ENCODE results near the gene C1orf115.
"Not testable (repeated sequence)": the region's sequence is repeated elsewhere in the genome, so short reads cannot be mapped to it uniquely, and the experiment has no call there.

Gene C1orf115

GRCh38 chr1:220694866-220695382 is 4.8 kb downstream of the C1orf115 start:
- no peak for DNase-seq (ENCODE audit: low spot score)

- no peak for DNase-seq (ENCODE audit: low spot score)
Measured at GRCh38 chr1:220695426-220695825, 5.3 kb downstream of the C1orf115 start.

DNA sequence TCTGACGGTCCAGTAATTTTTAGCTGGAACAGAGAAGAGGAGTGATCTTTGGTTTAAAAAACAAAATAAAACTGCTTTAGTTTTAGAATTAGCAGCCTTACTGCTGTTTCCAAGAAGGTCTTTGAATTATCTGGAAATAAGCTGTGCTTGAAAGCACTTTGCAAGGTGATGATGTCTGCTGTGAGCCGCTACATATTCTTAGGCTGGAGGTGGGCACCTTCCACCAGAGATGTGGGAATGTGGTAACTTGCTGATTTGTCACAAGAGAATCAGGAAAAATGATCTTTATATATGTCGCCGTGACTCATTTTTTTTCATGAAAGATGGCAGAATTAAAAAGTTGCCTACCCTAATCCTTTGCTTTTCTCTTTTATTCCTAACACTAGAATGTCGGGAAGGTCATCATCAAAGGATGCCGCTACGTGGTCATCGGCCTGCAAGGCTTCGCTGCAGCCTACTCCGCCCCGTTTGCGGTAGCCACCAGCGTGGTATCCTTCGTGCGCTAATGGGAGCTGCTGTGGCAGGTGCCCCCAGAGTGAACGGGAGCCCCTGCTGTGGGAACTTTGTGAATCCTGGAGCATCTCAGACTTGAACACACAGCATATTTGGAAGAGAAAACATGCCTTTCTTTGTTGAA is 6.2 kb downstream of the C1orf115 start:
- no peak for DNase-seq (ENCODE audit: low spot score)

DNA sequence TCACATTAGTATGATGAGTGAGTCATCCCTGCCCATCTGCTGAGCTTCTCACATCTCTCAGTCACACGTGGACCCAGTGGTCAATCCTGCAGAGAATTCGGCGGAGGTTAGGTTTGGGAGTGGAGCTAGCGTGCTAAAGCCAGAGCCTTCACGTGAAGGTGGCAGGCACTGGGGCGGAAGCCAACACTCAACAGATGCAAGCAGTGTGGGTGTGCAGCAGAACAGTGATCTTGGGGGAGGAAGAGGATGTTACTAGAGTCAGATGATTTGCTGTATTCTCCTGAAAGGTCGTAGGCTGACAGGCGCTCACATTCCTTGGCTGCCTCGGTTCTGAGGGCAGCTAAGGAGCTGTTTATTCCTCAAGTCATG is 6.7 kb downstream of the C1orf115 start:
- no peak for DNase-seq (ENCODE audit: low spot score)

DNA sequence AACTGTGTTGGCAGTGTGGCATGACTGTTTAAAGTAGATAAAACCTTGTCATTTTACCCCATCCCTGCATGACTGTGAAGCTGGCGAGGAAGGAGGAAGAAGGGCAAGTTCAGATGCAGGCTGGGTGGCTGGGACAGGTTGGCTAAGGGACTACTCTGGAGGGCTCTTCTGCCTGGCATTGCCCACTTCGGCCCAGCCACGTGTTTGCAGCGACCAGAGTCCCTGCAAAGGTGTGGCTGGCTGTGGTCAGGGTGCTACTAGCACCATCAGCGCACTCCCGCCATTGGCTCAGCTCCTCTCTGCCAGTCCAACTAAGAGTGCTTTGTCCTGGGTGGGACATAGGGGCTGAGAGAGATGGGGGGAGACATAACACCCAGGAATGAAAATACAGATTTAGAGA is 7.2 kb downstream of the C1orf115 start:
- DNase-seq (ENCODE audit: low spot score) = no peak

DNA sequence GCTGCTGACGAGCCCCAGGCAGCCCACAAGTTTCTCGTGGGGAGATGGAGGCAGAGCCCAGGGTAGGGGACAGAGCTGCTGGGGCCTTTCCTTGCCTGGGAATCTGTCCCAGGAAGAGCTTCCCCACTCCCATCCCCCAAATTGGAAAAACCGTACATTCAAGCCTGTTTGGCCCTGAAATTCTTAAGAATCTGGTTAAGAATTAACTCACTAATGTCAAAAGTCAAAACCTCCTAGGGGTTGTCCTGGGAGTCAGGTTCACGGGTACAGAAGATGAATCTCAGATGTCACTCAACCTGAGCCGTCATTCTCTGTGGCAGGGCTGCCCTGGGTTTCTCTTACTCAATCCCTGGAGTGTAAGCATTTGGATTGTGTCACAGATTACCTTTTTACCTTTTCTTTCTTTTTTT is 8.4 kb downstream of the C1orf115 start:
- no peak for DNase-seq (ENCODE audit: low spot score)

- DNase-seq (ENCODE audit: low spot score) = no peak
Measured at GRCh38 chr1:220699044-220699443, 8.9 kb downstream of the C1orf115 start.

DNA sequence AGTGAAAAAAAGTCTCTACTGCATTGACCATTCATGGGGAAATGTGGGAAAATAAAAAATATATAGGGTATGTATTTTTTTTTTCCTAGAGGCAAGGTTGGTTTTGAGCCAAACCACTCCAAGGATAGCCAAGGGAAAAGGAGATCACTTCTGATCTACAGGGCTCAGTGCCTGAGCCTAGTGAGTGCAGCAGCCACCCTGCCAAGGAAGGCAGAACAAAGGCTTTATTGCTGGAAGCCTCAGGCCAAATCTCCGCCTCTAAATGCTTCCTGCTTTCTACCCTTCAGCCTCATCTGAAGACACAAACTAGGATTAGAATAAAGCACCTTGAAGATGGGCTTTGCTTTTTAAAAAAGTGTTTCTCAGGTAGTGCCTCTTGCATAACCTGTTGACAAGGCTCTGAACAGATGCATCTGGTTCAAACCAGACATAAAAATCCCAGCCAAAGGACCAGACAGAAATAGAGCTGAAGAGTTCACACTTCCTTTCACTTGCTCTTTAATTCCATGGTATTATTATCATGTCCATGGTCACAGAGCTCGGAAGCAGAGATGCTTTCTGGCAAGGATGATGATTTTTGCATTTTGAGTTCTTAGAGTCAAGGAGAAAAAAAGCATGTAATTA is 10.5 kb downstream of the C1orf115 start:
- DNase-seq (ENCODE audit: low spot score) = no peak

DNA sequence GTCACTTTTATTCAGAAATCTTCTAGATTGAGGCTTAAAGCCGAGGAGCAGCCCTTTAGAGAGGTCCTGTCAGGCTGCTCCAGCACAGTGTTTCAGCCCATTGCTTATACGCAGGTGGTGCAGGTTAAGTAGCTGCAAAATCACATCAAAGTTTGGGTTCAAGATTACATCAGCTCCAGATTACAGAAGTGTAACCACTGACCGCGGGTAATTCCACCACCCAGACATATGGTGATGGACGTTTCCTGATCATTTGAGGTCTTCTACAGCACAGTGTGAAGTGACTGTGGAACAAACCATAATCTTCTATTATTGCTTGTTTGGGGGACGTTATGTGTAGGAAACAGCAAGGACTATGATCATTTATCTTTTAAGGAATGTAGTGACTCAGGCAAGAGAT is 11.8 kb downstream of the C1orf115 start:
- no peak for DNase-seq (ENCODE audit: low spot score)

GRCh38 chr1:220702733-220703270 is 12.6 kb downstream of the C1orf115 start:
- DNase-seq (ENCODE audit: low spot score) = no peak

DNA sequence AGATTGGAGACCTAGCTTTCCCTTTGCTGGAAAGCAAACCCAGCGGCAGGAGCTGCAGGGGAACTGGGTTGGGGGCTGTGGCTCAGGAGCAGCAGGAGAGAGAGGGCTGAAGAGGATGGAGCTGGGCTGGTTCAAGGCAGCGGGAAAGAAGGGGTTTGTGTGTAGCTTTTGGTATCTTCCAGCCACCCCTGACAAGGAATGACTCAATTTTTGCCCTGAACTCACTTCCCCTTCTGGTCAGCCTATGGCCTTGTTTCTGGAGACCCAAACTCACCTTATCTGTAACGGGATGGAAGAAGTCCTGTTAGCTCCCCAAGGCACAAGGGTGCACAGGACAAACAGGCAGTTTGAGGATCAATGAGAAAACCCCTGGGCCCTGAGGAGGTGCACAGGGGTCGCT is 13.1 kb downstream of the C1orf115 start:
- DNase-seq (ENCODE audit: low spot score) = no peak

DNA sequence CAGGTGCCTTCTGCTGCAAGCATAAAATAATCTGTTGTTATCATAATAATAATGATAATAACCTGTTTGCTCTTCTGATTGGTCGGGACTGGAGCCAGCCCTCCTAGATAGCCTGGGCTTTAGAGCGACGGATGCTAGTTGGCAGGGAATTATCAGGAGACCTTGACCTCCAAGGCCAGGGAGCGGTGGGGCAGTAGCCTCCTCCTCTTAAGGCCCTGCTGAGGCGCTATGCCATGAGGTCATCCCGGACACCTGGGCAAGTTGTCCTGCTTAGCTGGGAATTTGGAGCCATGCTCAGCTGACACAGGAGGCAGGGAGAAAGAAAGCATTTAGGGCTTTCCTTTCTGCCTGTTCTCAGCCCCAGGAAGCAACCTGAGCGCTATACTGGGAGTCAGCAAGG is 15.6 kb downstream of the C1orf115 start:
- no peak for DNase-seq (ENCODE audit: low spot score)

GRCh38 chr1:220706480-220706879 is 16.3 kb downstream of the C1orf115 start:
- no peak for DNase-seq (ENCODE audit: low spot score)

- no peak for DNase-seq (ENCODE audit: low spot score)
Measured at GRCh38 chr1:220707160-220707559, 17.0 kb downstream of the C1orf115 start.

- no peak for DNase-seq (ENCODE audit: low spot score)
Measured at GRCh38 chr1:220708244-220708643, 18.1 kb downstream of the C1orf115 start.

DNA sequence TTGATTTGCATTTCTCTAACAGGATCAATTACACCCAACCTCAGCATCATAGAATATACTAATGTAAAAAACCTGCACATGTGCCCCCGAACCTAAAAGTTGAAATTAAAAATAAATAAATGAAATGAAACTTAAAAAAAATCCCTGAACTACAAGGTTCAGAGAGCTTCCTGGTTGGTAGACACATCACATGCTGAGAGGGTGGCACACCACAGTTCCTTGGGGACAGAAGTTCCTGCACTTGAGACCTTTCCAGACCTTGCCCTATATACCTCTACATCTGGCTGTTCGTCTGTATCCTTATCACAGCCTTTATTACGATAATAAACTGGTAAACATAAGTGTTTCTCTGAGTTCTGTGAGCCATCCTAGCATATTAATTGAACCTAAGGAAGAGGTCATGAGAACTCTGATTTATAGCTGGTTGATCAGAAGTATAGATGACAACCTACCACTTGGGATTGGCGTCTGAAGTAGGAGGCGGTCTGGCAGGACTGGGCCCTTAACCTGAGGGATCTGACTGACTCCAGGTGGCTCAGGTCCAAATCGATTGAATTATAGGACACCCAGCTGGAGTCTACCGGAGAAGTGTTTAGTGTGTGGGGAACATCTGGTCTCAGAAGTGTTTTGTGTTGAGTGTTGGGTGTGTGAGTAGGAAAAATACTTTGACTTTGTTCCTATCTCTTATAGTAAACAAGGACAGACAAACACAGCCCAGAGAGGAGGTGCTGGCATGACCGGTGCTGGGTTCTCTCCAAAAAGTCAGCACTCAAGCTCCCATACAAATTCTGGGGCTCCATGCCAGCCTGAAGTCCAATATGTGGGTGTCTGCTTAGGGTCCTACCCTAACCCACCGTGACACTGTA is 19.0 kb downstream of the C1orf115 start:
- DNase-seq (ENCODE audit: low spot score) = no peak

DNA sequence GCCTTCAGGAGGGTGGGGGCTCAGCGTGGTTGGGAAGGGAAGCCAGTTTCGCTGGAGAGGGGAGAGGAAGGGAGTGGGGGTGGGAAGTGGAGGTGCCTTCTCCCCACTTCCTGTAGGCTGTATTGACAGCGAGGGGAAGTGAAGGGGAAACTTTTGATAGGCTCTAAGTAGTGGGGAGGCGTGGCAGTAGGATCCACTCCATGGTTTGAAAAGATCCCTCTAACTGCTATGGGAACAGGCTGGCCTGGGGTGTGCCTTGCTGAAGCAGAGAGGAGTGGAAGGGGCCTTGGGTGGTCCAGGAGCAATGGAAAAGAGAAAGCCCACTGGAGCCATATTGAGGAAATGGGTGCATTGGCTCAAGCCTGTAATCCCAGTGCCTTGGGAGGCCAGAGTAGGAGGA is 20.2 kb downstream of the C1orf115 start:
- DNase-seq (ENCODE audit: low spot score) = no peak

DNA sequence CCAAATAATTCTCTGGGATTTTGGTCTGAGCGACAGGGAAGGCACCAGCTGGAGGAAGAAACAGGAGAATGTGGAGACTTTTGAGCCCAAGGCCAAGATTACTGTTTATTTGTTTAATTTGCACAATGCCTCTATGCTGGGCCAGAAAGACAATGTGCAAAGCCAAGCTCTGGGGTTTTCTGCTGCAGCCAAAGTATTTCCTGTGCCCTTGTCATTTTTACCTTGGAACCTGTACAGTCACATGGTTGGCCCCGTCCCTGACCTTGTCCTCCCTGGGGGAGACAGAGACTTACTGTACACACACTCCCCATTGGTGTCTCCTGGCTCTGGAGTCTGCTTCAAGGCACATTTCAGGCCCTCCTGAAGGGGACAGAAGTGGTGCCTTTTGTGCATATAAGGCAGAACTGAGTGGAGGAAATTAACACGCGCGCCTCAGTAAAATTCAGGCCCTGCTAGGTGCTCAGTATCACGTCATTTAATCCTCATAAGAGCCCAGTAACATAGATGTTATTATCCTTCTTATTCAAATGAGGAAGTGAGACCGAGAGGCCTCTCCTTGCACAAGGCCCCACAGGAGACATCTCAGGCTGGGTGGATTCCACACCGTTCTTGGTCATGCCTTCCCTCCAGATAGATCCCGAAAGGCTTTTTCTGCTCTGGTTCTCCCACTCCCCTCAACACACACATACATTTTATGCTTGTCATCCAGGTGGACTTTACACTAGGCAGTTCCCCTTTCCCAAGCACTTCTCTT is 21.1 kb downstream of the C1orf115 start:
- DNase-seq (ENCODE audit: low spot score) = no peak

DNA sequence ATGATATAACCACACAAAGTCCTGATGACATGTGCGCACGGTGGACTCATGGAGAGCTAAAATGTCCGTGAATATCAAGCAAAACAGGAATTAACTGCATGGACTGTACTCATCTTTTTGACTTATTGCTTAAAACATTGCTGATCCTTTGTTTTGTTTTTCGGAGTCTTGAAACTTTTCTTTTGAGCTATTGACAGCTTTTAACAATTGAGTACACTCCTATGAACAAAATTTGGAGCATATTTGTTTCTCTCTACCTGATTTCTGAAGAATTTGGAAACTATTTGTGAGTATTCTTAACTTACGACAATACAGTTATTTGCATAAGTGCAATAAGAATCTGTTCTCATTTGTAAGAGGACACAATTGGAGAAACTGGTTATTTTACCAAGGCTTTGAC is 25.8 kb downstream of the C1orf115 start:
- DNase-seq (ENCODE audit: low spot score) = not testable (repeated sequence)

- no peak for DNase-seq (ENCODE audit: low spot score)
Measured at GRCh38 chr1:220717800-220718640, 27.9 kb downstream of the C1orf115 start.

- not testable (repeated sequence) for DNase-seq (ENCODE audit: low spot score)
Measured at GRCh38 chr1:220721266-220721665, 31.1 kb downstream of the C1orf115 start.

All from NAMALWA (cell line).